Measurements from ENCODE around the gene TCF4.

DNA sequence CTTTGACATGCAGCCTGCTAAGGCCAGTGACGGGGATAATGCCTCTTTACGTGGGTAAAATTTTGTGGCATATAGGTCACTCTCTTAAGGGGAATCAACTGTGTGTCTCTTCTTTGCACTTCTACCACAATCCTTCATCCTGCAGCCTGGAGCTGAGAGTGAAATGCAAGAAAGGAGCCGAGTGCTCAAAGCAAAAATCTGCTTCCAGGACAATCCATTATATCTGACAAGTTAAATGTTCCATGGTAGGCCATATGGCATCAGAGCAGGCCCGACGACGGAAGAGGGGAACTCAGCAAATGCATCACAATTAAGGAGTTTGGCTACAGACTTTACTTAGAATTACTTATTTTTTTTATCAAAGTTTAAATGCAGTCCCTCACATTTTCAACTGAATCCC lies 171.2 kb downstream of the TCF4 start:
- TF ChIP-seq, protein P1, sequence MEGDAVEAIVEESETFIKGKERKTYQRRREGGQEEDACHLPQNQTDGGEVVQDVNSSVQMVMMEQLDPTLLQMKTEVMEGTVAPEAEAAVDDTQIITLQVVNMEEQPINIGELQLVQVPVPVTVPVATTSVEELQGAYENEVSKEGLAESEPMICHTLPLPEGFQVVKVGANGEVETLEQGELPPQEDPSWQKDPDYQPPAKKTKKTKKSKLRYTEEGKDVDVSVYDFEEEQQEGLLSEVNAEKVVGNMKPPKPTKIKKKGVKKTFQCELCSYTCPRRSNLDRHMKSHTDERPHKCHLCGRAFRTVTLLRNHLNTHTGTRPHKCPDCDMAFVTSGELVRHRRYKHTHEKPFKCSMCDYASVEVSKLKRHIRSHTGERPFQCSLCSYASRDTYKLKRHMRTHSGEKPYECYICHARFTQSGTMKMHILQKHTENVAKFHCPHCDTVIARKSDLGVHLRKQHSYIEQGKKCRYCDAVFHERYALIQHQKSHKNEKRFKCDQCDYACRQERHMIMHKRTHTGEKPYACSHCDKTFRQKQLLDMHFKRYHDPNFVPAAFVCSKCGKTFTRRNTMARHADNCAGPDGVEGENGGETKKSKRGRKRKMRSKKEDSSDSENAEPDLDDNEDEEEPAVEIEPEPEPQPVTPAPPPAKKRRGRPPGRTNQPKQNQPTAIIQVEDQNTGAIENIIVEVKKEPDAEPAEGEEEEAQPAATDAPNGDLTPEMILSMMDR (IDR thresholded peaks at IDR 0.05) = no peak
- no peak for TF ChIP-seq POLR2A (IDR thresholded peaks at IDR 0.05)
